T-cell (primary cell): ENCODE results near the gene ATF7IP. TPM values are rescaled to one million over a fixed set of nuclear protein-coding genes. Genes with fewer than 3 reads are reported as not detected.

Experiments used
- ATAC-seq, 4 experiments: fragments of 200-7000 bp in 3 of 4; fragments of 150-1000 bp in 1 of 4; cut with Tn5 transposase; replicated peaks in 1 of 4; 1 replicate in 3 of 4; 2 replicates in 1 of 4; pipeline ENCODE4 v1.10.0; 2021; ENCODE audit warnings: moderate library complexity in 3 of 4, mild to moderate bottlenecking in 2 of 4, moderate number of reproducible peaks in 1 of 4
- CTCF ChIA-PET, 2 donors: fragments of 300-600 bp; sonication (Branson Sonifier 250); formaldehyde crosslinking; loops; one replicate each; lab custom pipeline; 2022; ENCODE audit warnings: antibody characterized with exemption in 2 of 2; lab: Charles Lee
- POLR2A ChIA-PET, 2 donors: fragments of 300-600 bp; sonication (Branson Sonifier 250); formaldehyde crosslinking; loops; one replicate each; lab custom pipeline; 2022; ENCODE audit warnings: antibody characterized with exemption in 2 of 2; lab: Charles Lee
- DNase-seq, 35 experiments: peaks; one replicate each; pipeline versions ENCODE4 v3.0.0 to v3.0.0-alpha.2; 2013 to 2023
- H3K27ac ChIP-seq: one replicate; pipeline ENCODE4 v1.5.1; 2013; ENCODE audit warnings: low read length
- H3K27me3 ChIP-seq, 2 experiments: replicated peaks in 1 of 2; 1 replicate in 1 of 2; 2 replicates in 1 of 2; pipeline versions ENCODE4 v1.6.1 to v1.7.0; 2013; ENCODE audit warnings: low read length in 1 of 2, mixed read lengths in 1 of 2; ENCODE audit not compliant: control insufficient read depth in 2 of 2, insufficient read depth in 2 of 2; ENCODE audit errors: extremely low read depth in 1 of 2
- H3K36me3 ChIP-seq, 2 donors: 1 replicate in 1 of 2; 2 replicates in 1 of 2; pipeline versions ENCODE4 v1.6.1 to v1.7.0; 2013; ENCODE audit warnings: low read length in 1 of 2; ENCODE audit not compliant: control insufficient read depth in 2 of 2, insufficient read depth in 1 of 2; ENCODE audit errors: extremely low read depth in 1 of 2
- H3K4me1 ChIP-seq, 2 experiments: 1 replicate in 1 of 2; 2 replicates in 1 of 2; pipeline versions ENCODE4 v1.6.1 to v1.7.0; 2013; ENCODE audit warnings: low read length in 2 of 2, mixed read lengths in 1 of 2; ENCODE audit not compliant: insufficient read depth in 2 of 2, control insufficient read depth in 1 of 2; ENCODE audit errors: extremely low read depth in 1 of 2
- H3K4me3 ChIP-seq, 2 donors: 1 replicate in 1 of 2; 2 replicates in 1 of 2; pipeline versions ENCODE4 v1.5.1 to v1.7.0; 2013; ENCODE audit warnings: mild to moderate bottlenecking in 2 of 2, low read length in 1 of 2, moderate library complexity in 1 of 2; ENCODE audit not compliant: control insufficient read depth in 1 of 2; ENCODE audit errors: extremely low read depth in 1 of 2
- H3K9me3 ChIP-seq: 2 replicates; pipeline ENCODE4 v1.7.0; 2013
- H3K27ac Mint-ChIP-seq, 2 donors: one replicate each; pipeline ENCODE4 v1.8.0; 2020 to 2021; ENCODE audit warnings: mild to moderate bottlenecking in 2 of 2, mixed read lengths in 2 of 2
- H3K27me3 Mint-ChIP-seq, 2 donors: one replicate each; pipeline ENCODE4 v1.8.0; 2021 to 2022; ENCODE audit warnings: mixed read lengths in 2 of 2
- H3K36me3 Mint-ChIP-seq: one replicate; pipeline ENCODE4 v1.8.0; 2021; ENCODE audit warnings: mixed read lengths
- H3K4me1 Mint-ChIP-seq, 3 donors: one replicate each; pipeline ENCODE4 v1.8.0; 2020 to 2022; ENCODE audit warnings: mixed read lengths in 3 of 3, mild to moderate bottlenecking in 1 of 3
- H3K4me3 Mint-ChIP-seq, 3 donors: one replicate each; pipeline ENCODE4 v1.8.0; 2020 to 2022; ENCODE audit warnings: mild to moderate bottlenecking in 3 of 3, mixed read lengths in 3 of 3, moderate library complexity in 3 of 3
- H3K9me3 Mint-ChIP-seq, 3 donors: one replicate each; pipeline ENCODE4 v1.8.0; 2020 to 2022; ENCODE audit warnings: mixed read lengths in 3 of 3
- WGBS: methylation state at CpG from one replicate; pipeline ENCODE4 v1.1.5; 2013; ENCODE audit warnings: missing lambda C conversion rate; ENCODE audit not compliant: insufficient coverage; 5-methylcytosine and 5-hydroxymethylcytosine counted together
- total RNA-seq, 35 experiments: library from RNA in 6 of 35; stranded (reverse) in 6 of 35; fragments of 120-200 nt in 1 of 35; gene quantifications; one replicate each; pipeline versions ENCODE4 v1.2.1 to v1.2.4 and lab custom pipeline; 2013 to 2026

ATF7IP gene
- total RNA-seq, 5 donors from 2014 or later (not counting 1 experiment from before 2014, with no cell fraction given): 112 to 165 (median 147) TPM

DNA sequence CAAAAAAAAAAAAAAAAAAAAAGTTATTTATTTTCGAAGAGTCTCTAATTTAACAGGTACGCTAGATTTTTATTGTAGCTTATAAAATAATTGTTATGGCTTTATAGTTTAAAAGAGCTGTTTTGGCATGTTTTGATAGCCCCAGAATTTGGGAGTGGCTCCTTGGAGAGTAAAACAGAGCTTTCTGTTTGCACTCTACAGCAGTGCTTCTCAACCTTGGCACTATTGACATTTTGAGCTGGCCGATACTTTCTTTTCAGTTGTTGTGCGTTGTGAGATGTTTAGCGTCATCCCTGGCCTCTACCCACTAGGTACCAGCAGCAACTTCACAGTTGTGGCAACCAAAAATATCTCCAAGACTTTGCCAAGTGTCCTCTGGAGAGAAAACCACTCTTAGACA is 171.6 kb downstream of the ATF7IP start:
- H3K4me1 Mint-ChIP-seq: no peaks in the 10 kb centered on the region
- WGBS: 100% methylated on average over 4 of the region's 5 CpGs
- no peaks in the 10 kb centered on the region for H3K36me3 Mint-ChIP-seq
- H3K27ac Mint-ChIP-seq: no peak overlapping the region
- H3K36me3 ChIP-seq: no peaks in the 10 kb centered on the region
- H3K4me3 ChIP-seq: no peak overlapping the region
- DNase-seq (no peak), ATAC-seq (no peak)
- no peak overlapping the region for H3K4me3 Mint-ChIP-seq
- CTCF ChIA-PET: interaction anchor here in 1 of 2 donors (0.6 kb wide), 1 partner anchor 103 kb away, joined by 3 read pairs; no protein-coding TSS in a partner anchor
- POLR2A ChIA-PET: interaction anchor here in 1 of 2 donors (0.6 kb wide), 1 partner anchor 346 kb away, joined by 11 read pairs; no protein-coding TSS in a partner anchor
- H3K27me3 Mint-ChIP-seq: peaks cover 0 to 3% of the 10 kb centered on the region in 2 donors
- no peaks in the 10 kb centered on the region for H3K9me3 Mint-ChIP-seq
- no peak overlapping the region for H3K27ac ChIP-seq
- H3K4me1 ChIP-seq: no peaks in the 10 kb centered on the region
- H3K27me3 ChIP-seq: peaks cover 0 to 2% of the 10 kb centered on the region in 2 experiments
- no peaks in the 10 kb centered on the region for H3K9me3 ChIP-seq

DNA sequence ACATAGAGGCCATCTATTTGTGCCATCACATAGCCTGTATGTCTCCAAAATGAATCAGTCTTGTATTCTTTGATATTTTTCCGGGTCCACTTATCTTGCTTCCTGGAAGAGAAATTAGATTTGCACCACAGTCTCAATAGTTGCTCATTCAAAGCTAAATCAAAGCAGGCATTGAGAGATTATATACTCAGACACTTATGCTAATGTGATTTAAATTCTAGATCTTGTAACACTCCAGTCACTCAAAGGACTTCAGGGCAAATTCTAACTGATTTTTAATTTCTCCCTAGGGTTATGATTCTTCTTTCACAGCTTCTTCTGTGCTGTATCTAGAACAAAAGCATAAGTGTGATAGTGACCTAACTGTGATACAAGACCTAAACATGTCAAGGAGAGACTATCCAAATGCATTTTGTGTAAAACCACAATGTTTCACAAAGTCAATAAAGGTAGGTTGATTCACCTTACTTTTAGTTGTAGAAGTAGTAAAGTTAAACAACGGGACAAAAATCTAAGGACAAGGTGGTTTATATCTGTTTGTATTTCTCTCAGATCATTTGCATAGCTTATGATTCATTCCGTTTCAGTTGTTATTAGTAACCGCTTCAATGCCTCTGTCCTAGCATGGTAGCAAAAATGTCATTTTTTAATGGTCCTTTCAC is 175.4 kb downstream of the ATF7IP start:
- Mint-ChIP-seq H3K27me3 (peaks cover 0 to 3% of the 10 kb centered on the region in 2 donors), H3K4me3 (no peak overlapping the region), H3K36me3 (no peaks in the 10 kb centered on the region), H3K9me3 (no peaks in the 10 kb centered on the region), H3K27ac (no peak overlapping the region), H3K4me1 (no peaks in the 10 kb centered on the region)
- H3K36me3 ChIP-seq: no peaks in the 10 kb centered on the region
- no CpG with 5 or more reads among the region's 4 CpGs for WGBS
- CTCF ChIA-PET: no interaction called here
- POLR2A ChIA-PET: interaction anchor here in 1 of 2 donors (0.5 to 0.7 kb wide), 2 partner anchors 251 to 288 kb away, joined by 3 to 6 read pairs; no protein-coding TSS in a partner anchor
- no peak overlapping the region for H3K4me3 ChIP-seq
- DNase-seq (no peak), ATAC-seq (no peak)
- H3K4me1 ChIP-seq: no peaks in the 10 kb centered on the region
- no peaks in the 10 kb centered on the region for H3K27me3 ChIP-seq
- H3K27ac ChIP-seq: no peak overlapping the region
- H3K9me3 ChIP-seq: no peaks in the 10 kb centered on the region

DNA sequence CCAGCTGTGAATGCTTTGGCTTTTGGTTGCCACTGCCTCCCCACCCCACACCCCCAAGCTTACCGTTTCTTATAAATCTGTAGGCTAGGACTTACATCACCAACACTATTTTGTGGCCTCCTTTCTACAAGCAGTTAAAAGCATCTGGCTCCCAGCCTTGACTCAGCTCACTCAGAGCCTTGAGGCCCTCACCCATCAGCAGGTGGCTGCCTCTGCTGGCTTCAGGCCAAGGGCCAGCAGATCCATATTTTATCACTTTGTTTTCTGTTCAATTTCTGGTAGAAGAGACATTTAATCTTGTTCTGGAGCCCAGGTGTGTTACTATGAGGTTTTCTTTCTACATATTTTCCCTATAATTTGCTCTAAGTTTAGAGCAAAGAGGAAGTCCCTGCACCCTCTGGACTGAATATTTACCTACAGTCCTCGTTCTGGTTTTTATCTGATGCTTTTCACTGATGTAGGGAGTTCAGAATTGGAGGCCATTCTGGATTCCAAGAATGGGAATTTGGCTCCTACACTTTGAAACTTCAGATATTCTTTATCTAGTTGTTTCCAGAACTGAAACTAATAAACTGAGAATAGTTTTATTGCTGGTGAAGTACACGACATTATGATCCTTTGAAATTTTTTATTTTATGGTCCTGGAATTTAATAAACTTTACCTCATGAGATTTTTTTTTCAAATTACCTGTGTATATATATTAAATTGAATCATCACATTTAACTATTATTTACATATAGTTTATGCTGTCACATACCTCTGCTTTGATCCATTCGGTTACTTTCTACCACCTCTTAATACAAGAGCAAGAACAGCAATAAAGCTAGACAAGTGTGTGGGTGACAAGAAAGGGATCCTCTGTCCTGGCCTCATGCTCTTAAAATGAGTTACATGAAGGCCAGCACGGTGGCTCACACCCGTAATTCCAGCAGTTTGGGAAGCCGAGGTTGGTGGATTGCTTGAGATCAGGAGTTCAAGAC is 180.0 kb downstream of the ATF7IP start:
- Mint-ChIP-seq H3K9me3 (no peaks in the 10 kb centered on the region), H3K27me3 (peaks cover 4 to 8% of the 10 kb centered on the region in 2 donors), H3K27ac (no peak overlapping the region), H3K4me1 (no peaks in the 10 kb centered on the region), H3K4me3 (no peak overlapping the region), H3K36me3 (no peaks in the 10 kb centered on the region)
- H3K4me3 ChIP-seq: no peak overlapping the region
- no peaks in the 10 kb centered on the region for H3K9me3 ChIP-seq
- WGBS: 100% methylated on average over 2 of the region's 7 CpGs
- H3K4me1 ChIP-seq: no peaks in the 10 kb centered on the region
- no peaks in the 10 kb centered on the region for H3K36me3 ChIP-seq
- CTCF ChIA-PET: no interaction called here
- ATAC-seq (no peak), DNase-seq (no peak)
- no peak overlapping the region for H3K27ac ChIP-seq
- POLR2A ChIA-PET: no interaction called here
- H3K27me3 ChIP-seq: no peaks in the 10 kb centered on the region

DNA sequence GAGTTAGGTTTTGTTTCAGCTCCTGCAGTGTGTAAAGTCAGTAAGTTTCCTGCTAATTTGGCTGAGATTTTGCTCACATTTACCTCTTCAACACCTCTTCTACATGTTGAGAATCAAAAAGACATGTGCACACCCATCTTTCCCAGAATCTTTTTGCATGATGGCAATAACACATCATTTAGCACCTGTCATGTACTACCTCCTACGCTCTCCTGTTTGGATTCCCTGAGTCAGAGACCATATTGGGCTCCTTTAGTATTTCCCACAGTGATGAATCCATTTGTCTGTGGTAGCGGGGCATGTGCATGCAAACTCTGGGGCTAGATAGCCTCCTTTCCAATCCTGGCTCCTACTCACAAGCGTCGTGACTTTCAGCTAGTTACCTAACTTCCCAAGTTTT is 182.1 kb downstream of the ATF7IP start:
- no peaks in the 10 kb centered on the region for H3K36me3 Mint-ChIP-seq
- peaks cover 0 to 2% of the 10 kb centered on the region in 2 experiments for H3K27me3 ChIP-seq
- no peaks in the 10 kb centered on the region for H3K4me1 Mint-ChIP-seq
- H3K4me3 ChIP-seq: no peak overlapping the region
- H3K36me3 ChIP-seq: no peaks in the 10 kb centered on the region
- no peak overlapping the region for H3K27ac Mint-ChIP-seq
- H3K27me3 Mint-ChIP-seq: peaks cover 4 to 9% of the 10 kb centered on the region in 2 donors
- ChIA-PET POLR2A (no interaction called here), CTCF (interaction anchor here in 1 of 2 donors (0.6 to 0.7 kb wide), 2 partner anchors 21 to 880 kb away, joined by 3 to 7 read pairs; no protein-coding TSS in a partner anchor)
- no peaks in the 10 kb centered on the region for H3K9me3 Mint-ChIP-seq
- 56% methylated on average over 1 of the region's 4 CpGs for WGBS
- ATAC-seq (no peak), DNase-seq (no peak)
- H3K4me3 Mint-ChIP-seq: no peak overlapping the region
- H3K4me1 ChIP-seq: no peaks in the 10 kb centered on the region
- no peaks in the 10 kb centered on the region for H3K9me3 ChIP-seq
- no peak overlapping the region for H3K27ac ChIP-seq

DNA sequence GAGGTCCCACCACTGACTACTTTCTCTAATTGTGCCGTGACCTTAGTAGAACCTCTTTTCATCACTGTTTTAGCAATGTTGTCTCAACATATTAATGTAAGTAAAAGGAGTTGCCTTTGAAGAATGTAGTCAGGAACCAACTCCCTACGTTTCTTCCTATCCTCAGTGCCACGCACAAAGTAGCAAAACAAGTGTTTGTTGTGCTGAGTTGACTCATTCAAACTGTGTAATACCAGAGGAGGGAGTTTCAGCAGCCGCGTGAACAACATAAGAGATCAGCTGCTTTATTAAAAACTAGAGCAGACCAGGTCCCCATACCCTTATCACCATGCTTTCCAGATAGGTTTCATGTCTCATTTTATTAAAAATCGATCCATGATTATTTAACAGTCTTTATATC is 183.1 kb downstream of the ATF7IP start:
- no peak overlapping the region for H3K27ac ChIP-seq
- no peak overlapping the region for H3K27ac Mint-ChIP-seq
- CTCF ChIA-PET: no interaction called here
- H3K4me1 Mint-ChIP-seq: no peaks in the 10 kb centered on the region
- H3K4me3 ChIP-seq: no peak overlapping the region
- no CpG with 5 or more reads among the region's 6 CpGs for WGBS
- no peak overlapping the region for H3K4me3 Mint-ChIP-seq
- H3K27me3 ChIP-seq: peaks cover 0 to 8% of the 10 kb centered on the region in 2 experiments
- ATAC-seq (no peak), DNase-seq (no peak)
- H3K4me1 ChIP-seq: no peaks in the 10 kb centered on the region
- H3K27me3 Mint-ChIP-seq: peaks cover 4 to 13% of the 10 kb centered on the region in 2 donors
- H3K9me3 ChIP-seq: no peaks in the 10 kb centered on the region
- no peaks in the 10 kb centered on the region for H3K36me3 ChIP-seq
- H3K36me3 Mint-ChIP-seq: no peaks in the 10 kb centered on the region
- no peaks in the 10 kb centered on the region for H3K9me3 Mint-ChIP-seq
- POLR2A ChIA-PET: no interaction called here
